GM12892 (cell line): ENCODE data around the gene PPP3CA.
"Not testable (repeated sequence)": the region's sequence is repeated elsewhere in the genome, so short reads cannot be mapped to it uniquely, and the experiment has no call there.

Experiments used
- DNase-seq: peaks from one replicate; pipeline ENCODE4 v3.0.0; 2011; ENCODE audit not compliant: insufficient read length
- FAIRE-seq: peaks from 2 replicates; lab custom pipeline; 2011; peaks lifted over from hg19 to GRCh38; lab: Jason Lieb, UNC
- POLR2A ChIP-seq: IDR thresholded peaks from 2 replicates; pipeline ENCODE4 v1.6.1; 2011; ENCODE audit warnings: low read depth, low read length, control low read depth
- POLR2AphosphoS5 ChIP-seq: IDR thresholded peaks from 2 replicates; pipeline ENCODE4 v1.6.1; 2011; ENCODE audit warnings: low read depth, low read length, control low read depth
- TAF1 ChIP-seq: IDR thresholded peaks from 2 replicates; pipeline ENCODE4 v1.6.1; 2011; ENCODE audit warnings: low read depth, mild to moderate bottlenecking, control low read depth, low read length, borderline replicate concordance

Gene PPP3CA

DNA sequence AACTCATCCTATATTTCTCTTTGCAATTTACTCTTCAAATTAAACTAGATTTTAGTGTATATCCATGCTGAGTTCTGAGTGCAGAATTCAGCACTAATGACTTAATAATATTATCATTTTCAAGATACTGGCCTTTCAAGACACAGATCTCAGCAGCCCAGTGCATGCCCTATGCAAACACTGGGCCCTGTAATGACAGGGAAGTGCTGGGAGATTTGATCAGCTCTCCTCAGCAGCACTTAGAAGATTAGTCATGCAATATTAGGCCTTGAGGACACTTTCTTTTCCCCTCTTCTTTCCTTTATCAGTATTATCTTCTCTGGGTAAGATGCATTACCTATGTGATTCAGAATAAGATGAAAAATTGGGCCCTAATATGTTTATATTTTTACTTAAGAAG lies 207.1 kb downstream of the PPP3CA start:
- TF ChIP-seq POLR2AphosphoS5 (no peak), POLR2A (no peak), TAF1 (no peak)
- FAIRE-seq (peak; percentile 67), DNase-seq (no peak)

DNA sequence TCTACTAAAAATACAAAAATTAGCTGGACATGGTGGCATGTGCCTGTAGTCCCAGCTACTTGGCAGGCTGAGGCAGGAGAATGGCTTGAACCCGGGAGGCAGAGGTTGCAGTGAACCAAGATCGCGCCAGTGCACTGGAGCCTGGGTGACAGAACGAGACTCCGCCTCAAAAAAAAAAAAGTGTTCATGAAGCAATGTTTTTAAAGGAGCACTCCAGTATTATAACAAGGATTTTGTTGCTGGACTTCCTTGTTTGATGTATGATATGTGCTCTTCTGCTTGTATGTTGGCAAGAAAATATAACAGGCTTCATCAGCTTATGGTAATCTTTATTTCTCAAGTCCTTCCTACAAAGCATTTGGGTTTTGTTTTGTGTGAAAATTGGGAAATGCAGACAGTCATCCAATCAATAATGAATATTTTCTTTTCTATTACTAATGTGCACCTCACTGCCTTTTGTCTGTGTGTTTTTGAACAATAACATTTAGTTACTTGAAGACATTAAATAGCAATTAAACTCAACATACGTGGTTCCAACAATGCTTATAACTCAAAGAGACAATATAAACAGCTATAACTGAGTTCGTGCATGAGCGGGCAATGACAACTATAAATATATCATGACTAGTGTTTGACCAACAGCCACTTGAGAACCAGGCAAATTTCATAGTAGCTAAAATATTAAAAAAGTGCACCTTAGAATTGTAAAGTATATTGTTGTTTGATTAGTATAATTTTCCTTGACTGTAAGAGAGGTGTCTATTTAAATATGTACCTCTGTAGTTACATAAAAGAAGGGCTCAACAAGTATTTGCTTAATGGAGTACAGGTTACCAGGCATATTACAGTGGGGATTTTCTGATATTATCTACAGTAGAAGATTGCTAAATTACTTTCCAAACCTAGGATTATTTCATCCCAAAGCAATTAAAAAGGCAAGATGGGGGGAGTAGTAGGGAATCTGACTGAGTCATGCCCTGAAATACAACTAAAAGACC lies 210.7 kb downstream of the PPP3CA start:
- DNase-seq (no peak), FAIRE-seq (no peak)
- TF ChIP-seq TAF1: no peak
- TF ChIP-seq POLR2AphosphoS5: no peak

DNA sequence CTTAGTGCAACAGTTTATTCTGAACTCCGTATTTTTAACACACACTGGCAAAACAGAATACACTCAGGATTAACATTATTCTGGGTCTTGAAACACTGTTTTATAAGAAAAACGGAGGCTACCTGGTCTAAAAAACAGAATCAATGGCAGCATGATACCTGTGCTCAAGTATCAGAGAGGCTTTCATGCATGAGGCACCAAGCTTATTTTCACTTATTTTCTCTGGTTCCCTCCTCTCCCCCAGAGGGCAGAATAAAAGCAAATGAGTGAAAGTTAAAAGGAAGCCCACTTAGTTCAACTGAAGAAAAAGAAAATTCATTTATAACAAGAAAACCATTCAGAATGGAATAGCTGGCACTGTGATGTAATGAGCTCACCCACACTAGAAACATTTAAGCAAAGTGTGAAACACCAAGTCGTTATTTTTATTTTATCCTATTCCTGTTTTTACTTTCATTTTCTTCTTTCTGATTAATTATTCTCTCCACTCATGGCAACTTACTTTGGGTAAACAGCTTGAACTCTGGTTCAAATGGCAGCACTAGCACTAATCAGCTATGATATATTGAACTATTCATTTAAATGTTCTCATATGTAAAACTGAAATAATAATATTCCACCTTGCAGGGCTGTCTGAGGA lies 211.8 kb downstream of the PPP3CA start:
- FAIRE-seq (peak; percentile 33), DNase-seq (no peak)
- TF ChIP-seq POLR2A (no peak), POLR2AphosphoS5 (no peak)

DNA sequence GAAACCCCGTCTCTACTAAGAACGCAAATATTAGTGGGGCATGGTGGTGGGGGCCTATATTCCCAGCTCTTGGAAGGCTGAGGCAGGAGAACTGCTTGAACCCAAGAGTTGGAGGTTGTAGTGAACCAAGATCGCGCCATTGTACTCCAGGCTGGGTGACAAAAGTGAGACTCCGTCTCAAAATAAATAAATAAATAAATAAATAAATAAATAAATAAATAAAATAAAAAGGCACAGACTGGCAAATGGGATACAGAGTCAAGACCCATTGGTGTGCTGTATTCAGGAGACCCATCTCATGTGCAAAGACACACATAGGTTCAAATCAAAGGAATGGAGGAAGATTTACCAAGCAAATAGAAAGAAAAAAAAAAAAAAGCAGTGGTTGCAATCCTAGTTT lies 216.3 kb downstream of the PPP3CA start:
- not testable (repeated sequence) for DNase-seq, FAIRE-seq

DNA sequence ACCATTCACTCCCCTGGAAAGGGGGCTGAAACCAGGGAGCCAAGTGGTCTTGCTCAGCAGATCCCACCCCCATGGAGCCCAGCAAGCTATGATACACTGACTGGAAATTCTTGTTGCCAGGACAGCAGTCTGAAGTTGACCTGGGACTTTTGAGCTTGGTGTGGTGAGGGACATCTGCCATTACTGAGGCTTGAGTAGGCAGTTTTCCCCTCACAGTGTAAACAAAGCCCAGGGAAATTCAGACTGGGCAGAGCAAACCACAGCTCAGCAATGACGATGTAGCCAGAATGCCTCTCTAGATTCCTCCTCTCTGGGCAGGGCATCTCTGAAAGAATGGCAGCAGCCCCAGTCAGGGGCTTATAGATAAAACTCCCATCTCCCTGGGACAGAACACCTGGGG lies 218.4 kb downstream of the PPP3CA start:
- not testable (repeated sequence) for FAIRE-seq

DNA sequence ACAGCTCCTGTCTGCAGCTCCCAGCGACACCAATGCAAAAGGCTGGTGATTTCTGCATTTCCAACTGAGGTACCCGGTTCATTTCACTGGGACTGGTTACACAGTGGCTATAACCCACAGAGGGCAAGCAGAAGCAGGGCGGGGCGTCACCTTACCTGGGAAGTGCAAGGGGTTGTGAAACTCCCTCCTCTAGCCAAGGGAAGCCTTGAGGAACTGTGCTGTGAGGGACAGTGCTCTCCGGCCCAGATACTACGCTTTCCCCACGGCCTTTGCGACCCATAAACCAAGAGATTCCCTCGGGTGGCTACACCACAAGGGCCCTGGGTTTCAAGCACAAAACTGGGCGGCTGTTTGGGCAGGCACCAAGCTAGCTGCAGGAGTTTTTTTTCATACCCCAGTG lies 218.9 kb downstream of the PPP3CA start:
- no peak for FAIRE-seq

More for the DNA sequence above, 218.4 kb downstream of the PPP3CA start:
- DNase-seq: not testable (repeated sequence)

DNA sequence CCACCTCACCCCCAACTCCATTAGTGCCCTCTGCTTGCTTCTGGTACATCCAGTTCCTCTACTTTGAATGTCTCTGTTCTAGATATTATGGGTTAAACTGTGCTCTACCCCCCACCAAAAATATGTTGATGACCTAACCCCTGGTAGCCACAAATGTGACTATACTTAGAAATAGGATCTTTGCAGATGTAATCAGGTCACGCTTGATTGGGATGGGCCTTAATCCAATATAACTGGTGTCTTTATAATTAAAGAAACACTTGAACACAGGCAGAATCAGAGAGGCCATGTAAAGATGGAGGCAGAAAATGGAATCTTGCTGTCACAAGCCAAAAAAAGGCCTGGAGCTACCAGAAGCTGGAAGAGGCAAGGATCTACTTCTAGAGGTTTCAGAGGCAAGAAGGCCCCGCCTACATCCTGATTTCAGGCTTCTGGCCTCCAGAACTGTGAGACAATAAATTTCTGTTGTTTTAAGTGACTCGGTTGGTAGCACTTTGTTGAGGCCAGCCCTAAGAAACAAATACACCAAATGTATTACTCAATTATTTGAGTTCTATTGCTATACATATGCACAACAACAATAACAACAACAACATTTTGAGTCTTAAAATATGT lies 220.0 kb downstream of the PPP3CA start:
- FAIRE-seq (no peak), DNase-seq (no peak)
- TF ChIP-seq TAF1 (no peak), POLR2A (no peak), POLR2AphosphoS5 (no peak)

More for the DNA sequence above, 218.9 kb downstream of the PPP3CA start:
- DNase-seq: no peak
- TF ChIP-seq POLR2AphosphoS5: no peak
- no peak for TF ChIP-seq POLR2A
- TF ChIP-seq TAF1: no peak

DNA sequence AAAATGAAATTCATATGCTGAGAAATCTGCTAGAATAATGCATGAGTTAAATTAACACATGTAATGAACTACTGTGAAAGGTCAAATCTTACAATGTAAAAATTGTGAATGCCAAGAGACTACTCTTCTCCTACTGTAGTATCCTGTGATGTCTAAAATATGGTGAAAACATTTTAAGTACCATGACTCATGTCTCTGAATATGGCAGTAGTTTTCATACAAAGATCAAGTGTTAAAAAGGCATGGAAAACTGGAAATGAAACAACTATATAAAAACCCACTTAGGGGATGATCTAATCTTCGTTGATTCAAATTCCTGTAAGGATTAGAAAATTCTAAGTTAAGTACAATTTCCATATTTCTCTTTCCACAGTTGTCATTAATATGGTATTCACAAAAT lies 221.3 kb downstream of the PPP3CA start:
- no peak for FAIRE-seq
- no peak for DNase-seq
- no peak for TF ChIP-seq TAF1
- no peak for TF ChIP-seq POLR2A
- TF ChIP-seq POLR2AphosphoS5: no peak

DNA sequence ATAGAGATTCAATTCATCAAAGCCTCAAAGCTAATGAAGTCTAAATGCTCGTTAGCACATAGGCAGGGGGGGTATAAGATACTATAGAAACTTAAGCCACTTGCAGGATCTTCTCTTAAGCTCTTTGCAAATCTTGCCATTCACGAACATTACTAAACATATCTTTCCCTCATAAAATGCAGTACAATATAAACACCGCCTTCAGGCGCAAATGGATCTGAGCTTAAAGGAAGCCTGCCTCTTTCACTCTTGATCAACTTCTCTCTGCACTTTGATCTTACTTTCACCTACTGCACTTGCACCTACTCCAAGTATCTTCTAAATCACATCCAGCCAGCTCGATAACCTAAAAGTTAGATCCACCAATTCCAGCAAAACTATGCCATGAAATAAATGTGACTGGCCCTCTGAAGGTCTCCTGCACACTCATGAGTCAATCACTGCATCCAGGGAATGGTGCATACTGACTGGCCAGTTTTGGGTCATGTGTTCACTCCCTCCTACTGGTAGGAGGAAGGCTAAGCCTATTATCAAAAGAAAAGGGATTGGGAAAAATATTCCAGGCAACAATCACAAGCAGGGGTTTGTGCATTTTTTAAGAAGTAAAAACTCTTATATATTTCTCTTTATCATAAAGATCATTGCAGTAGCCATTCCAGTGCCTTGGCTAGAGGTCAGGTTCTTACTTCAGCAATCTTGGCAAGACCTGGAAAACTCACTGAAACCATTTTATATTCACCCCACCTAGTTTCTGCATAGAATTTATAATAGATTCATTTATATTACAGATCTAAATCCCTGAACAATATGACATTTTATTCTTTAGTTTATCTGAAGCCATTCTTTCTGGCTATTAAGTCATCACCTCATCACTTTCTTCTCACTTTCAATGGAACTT lies 222.0 kb downstream of the PPP3CA start:
- FAIRE-seq (peak; percentile 30), DNase-seq (no peak)
- TF ChIP-seq POLR2A (no peak), TAF1 (no peak), POLR2AphosphoS5 (no peak)

DNA sequence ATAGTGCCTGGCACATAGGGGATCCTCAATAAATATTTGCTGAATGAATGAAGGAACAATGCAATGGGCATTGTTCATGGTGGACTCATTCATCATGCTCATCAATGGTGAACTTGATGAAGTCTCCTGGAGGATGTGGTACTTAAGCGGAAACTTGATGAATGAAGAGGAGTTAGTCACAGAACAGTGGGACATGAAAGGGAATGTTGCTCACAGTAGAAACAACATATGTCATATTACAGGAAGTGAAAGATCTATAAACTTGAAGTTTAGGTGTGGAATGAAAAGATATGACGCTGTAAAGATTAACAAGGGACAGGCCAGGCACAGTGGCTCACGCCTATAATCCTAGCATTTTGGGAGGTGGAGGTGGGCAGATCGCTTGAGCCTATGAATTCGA lies 224.1 kb downstream of the PPP3CA start:
- TF ChIP-seq TAF1 (no peak), POLR2A (no peak)
- FAIRE-seq: peak; percentile 61
- DNase-seq: no peak

DNA sequence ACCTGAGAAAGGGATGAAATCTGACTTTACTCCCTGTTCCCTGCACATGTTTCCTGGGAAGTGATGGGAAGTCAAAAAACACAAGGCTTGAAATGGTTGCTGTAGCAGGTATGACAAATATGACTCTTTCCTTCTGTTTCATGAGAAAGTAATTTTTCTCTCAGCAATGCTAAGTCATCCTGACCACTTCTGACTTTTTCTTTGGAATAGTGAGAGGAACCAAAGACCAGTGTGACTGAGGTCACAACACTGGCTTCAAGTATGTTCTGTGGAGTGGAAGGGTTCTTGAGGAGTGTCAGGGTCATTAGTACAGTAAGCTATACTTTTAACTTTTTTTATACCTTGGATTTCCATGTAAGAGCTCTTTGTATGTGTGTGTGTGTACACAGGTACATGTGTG lies 225.3 kb downstream of the PPP3CA start:
- no peak for TF ChIP-seq TAF1
- no peak for TF ChIP-seq POLR2AphosphoS5
- TF ChIP-seq POLR2A: no peak
- DNase-seq (no peak), FAIRE-seq (no peak)
